HG03095 (cell line): ENCODE measurements around the gene MRTFA.
A peak's percentile ranks its signal among the peaks of the same experiment; 100 is the strongest.
"Not testable (repeated sequence)": the region's sequence is repeated elsewhere in the genome, so short reads cannot be mapped to it uniquely, and the experiment has no call there.

ENCODE experiments used
- ATAC-seq: cut with Tn5 transposase; IDR thresholded peaks from one replicate; pipeline ENCODE4 v1.9.1; 2021; ENCODE audit warnings: moderate library complexity; ENCODE audit not compliant: unreplicated experiment

MRTFA gene

DNA sequence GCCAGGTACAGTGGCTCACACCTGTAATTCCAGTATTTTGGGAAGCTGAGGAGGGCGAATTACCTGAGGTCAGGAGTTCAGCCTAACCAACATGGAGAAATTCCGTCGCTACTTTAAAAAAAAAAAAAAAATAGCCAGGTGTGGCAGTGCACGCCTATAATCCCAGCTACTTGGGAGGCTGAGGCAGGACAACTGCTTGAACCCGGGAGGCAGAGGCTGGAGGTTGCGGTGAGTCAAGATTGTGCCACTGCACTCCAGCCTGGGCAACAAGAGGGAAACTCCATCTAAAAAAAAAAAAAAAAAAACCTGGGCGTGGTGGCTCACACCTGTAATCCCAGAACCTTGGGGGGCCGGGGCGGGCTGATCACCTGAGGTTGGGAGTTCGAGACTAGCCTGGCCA is 37.8 kb downstream of the MRTFA start:
- ATAC-seq: not testable (repeated sequence)

DNA sequence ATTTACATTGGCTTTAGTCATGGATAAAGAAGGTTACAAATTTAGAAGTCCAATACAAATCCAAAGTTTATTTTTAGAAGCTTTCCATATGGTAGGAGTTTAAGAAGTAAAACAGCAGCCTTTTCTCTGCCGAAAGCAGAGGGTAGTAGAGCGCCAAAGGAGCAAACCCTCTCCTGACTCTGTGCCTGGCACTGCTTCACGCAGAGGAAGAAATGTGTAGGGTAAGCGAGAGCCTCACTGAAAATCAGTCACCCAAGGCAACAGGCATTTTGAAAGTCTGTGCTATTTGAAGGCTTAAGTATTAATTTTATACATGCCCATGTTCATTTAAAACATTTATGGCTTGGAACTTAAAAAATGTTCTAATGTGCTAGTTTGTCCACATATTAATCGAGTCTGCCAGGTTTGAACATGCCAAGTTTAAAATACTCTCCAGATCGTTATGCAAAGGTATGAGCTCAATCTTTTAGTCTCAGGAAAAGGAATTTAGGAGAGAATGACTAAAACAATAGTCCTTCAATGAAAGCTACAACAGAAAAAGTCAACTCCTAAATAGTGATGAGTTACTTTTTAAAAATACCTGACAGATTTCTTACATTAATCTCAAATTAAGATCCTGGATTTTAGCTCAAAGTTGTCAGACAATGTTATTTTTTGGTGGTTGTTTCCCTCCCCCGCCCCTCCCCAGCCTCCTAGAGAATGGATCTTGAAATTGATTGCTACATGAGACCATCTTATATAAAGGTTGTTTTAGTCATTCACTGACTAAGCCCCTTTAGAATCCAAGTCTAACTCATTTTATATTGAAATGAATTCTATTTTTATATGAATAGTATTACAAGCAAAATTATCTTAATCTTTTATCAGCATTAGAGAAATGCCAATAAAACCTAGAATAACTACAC is 38.7 kb downstream of the MRTFA start:
- ATAC-seq: no peak

DNA sequence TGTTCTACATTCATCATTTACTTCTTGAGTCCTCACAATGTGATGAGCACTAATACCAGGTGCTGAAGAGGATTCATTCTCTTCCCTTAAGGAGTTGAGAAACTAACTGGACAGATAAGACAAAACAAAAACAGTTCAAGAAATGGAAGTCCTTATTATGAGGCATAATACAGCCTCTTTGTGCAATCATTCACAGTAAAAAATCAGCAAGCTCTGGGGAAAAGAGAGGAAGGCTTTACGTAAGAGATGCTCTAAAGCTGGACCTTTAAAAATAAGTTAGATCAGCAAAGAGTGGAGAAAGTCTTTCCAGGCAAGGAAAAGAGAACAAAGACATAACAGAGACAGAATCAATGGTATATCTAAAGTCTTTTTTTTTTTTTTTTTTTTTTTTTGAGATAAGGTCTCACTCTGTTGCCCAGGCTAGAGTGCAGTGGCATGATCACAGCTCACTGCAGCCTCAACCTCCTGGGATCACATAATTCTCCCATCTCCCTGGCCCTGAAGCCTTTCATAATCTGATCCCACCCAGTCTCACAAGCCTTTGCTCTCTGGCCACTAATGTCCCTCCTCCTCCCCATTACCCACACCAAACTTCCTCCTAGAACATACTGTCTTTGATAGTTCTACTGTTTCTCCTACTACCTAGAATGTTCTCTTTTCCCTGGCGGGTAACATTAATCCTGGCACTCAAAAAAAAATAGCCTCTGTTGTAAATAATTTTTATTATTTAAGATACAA is 40.9 kb downstream of the MRTFA start:
- ATAC-seq: no peak

- no peak for ATAC-seq
These were observed 41.6 kb downstream of the MRTFA start for GRCh38 chr22:40594924-40595323.

GRCh38 chr22:40594346-40594745 is 42.2 kb downstream of the MRTFA start:
- no peak for ATAC-seq

GRCh38 chr22:40593460-40594273 is 42.9 kb downstream of the MRTFA start:
- peak; percentile 50 for ATAC-seq

- no peak for ATAC-seq
These were observed 44.0 kb downstream of the MRTFA start for GRCh38 chr22:40592352-40593113.

GRCh38 chr22:40588726-40589125 is 47.8 kb downstream of the MRTFA start:
- ATAC-seq: no peak

GRCh38 chr22:40586781-40587180 is 49.7 kb downstream of the MRTFA start:
- ATAC-seq: no peak

DNA sequence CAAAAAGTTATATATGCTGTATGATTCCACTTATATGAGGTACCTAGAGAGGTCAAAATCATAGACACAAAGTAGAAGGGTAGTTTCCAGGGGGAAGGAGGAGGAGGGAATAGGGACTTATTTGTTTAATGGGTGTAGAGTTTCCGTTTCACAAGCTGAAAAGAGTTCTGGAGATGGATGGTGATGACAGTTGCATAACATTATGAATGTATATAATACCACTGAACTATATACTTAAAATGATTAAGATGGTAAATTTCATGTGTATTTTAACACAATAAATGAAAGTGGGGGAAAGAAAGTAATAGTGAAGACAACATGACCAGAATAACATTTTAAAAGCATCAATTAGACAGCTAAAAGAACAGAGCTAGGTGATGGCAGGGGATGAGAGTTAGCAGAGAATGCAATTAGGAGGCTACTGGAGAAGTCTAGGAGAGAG is 51.2 kb downstream of the MRTFA start:
- no peak for ATAC-seq

- ATAC-seq: not testable (repeated sequence)
These were observed 51.8 kb downstream of the MRTFA start for GRCh38 chr22:40584766-40585165.

DNA sequence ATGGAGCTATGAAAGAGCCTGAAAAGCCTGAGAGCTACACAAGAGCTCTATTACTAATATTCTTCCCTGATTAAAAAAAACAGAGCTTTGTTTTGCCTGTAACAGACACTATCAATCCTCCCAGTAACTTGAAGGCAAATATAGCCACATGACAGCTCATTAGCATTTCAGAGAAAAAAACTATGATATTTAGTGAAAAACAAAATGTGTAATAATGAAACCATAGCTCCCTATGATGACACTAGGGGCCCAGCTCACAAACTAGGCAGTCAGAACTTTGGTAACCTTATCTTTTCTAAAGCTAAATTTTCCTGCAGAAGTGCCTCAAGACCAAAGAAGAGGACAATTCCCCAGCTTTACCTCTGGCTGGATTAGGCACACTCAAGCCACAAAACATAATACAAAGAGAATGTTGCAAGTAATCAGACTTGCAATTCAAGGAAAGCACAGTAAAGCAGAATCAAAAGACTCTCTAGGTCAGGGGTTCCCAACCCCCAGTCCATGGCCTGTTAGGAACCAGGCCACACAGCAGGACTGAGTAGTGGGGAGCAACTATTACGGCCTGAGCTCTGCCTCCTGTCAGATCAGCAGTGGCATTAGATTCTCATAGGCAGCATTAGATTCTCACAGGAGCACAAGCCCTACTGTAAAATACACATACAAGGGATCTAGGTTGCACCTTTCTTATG is 53.3 kb downstream of the MRTFA start:
- no peak for ATAC-seq

DNA sequence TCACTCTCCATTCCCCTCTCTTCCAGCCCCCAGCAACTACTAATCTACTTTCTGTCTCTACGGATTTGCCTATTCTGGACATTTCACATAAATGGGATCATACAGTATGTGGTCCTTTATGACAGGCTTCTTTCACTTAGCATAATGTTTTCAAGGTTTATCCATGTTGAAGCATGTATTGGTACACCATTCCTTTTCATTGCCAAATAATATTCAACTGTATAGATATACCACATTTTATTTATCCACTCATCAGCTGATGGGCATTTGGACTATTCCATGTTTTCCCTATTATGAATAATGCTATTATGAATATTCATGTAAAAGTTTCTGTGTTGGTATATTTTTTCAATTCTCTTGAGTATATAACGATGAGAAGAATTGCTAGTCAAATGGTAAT is 54.5 kb downstream of the MRTFA start:
- no peak for ATAC-seq

DNA sequence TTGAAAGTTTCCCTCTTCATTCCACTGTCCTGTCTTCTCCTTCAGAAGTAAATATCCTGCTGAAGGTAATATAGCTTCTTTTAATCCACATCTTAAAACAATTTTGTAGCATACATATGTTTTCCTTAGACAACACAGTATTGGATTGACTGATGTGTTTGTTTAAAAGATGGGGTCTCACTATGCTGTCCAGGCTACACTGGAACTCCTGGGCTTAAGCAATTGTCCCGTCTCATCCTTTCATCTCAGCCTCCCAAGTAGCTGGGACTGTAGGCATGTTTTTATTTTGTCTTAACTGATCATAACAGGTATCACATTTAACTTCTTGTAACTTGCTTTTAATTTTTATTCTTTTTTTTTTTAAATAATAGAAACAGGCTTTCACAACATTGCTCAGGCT is 55.9 kb downstream of the MRTFA start:
- no peak for ATAC-seq

- no peak for ATAC-seq
These were observed 58.3 kb downstream of the MRTFA start for GRCh38 chr22:40578171-40578570.

DNA sequence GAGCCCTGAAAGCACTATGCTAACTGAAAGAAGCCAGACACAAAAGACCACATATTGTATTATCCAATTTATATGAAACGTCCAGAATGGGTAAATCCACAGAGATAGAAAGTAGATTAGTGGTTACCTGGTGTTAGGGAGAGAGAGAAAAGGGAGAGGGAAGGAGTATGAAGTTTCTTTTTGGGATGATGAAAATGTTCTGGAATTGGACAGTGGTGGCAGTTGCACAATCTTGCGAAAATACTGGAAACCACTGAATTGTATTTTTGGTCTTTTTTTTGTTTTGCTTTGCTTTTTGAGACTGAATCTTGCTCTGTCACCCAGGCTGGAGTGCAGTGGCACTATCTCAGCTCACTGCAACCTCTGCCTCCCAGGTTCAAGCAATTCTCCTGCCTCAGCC is 63.5 kb downstream of the MRTFA start:
- no peak for ATAC-seq

GRCh38 chr22:40571887-40572286 is 64.6 kb downstream of the MRTFA start:
- no peak for ATAC-seq

DNA sequence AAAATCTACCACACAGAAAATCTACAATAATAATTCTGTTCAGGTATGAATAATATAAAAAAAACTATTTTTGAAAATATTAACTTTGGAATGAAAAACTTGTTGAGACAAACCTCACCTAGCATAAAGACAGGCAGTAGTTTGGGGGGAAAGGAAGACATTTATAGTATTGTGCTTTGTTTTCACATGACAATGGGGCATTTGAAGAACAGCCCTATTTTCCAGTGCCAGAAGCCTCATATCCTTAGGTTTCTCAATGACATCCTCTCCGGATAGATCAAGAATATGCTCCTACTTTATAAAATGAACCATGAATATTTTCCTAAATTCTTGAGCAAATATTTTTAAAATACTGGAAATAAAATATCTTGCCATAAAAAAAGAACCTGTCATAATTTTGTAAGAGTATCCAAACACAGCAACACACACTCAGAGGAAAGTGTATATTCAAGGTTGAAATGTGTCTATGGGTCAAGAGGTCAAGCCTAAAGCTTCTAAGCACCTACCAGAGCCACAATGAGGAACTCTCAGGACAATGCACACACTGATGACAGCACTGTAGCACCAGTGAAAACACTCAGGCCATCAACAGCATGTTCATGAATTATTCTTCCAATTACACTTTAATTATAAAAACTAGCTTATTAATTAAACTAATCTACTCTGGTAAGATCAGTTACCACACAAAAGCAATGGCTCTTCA is 68.7 kb downstream of the MRTFA start:
- ATAC-seq: no peak

DNA sequence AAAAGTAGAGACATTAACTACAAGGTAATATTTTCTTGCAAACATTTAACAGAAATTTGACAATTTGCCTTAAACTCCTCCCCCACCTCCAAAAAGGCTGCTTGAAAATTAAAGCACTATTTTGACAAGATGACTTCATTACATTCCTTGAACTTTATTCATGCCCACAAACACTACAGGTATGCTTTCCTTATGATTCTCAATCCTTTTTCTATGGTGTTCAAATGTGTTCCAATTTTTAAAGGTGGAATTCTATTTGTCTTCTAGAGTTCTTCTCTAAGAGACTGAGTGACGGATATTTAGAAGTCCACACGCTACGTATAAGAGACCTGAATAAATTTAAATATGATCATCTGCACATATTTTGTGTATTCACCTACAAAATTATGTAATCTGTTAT is 69.4 kb downstream of the MRTFA start:
- no peak for ATAC-seq
